Central memory CD8-positive, alpha-beta T cell (primary cell): ENCODE data around the gene SMYD3.

Experiments used
- ATAC-seq: fragments of 150-1000 bp; cut with Tn5 transposase; replicated peaks from 2 replicates; pipeline ENCODE4 v1.10.0; 2022; ENCODE audit warnings: mild to moderate bottlenecking, moderate FRiP score, moderate number of reproducible peaks; ENCODE audit not compliant: poor library complexity, severe bottlenecking; ENCODE audit errors: extremely low read depth
- DNase-seq, 2 donors: peaks; one replicate each; pipeline ENCODE4 v3.0.0; 2021; ENCODE audit warnings: low spot score in 2 of 2
- H3K27ac Mint-ChIP-seq: one replicate; pipeline ENCODE4 v1.8.0; 2022; ENCODE audit warnings: low read depth, mild to moderate bottlenecking, moderate library complexity, mixed read lengths
- H3K27me3 Mint-ChIP-seq: one replicate; pipeline ENCODE4 v1.8.0; 2022; ENCODE audit warnings: mixed read lengths
- H3K36me3 Mint-ChIP-seq: one replicate; pipeline ENCODE4 v1.8.0; 2022; ENCODE audit warnings: mild to moderate bottlenecking, moderate library complexity, mixed read lengths; ENCODE audit not compliant: insufficient read depth
- H3K4me1 Mint-ChIP-seq: one replicate; pipeline ENCODE4 v1.8.0; 2022; ENCODE audit warnings: mixed read lengths
- H3K4me3 Mint-ChIP-seq: one replicate; pipeline ENCODE4 v1.8.0; 2022; ENCODE audit warnings: mild to moderate bottlenecking, moderate library complexity, mixed read lengths
- H3K9me3 Mint-ChIP-seq: one replicate; pipeline ENCODE4 v1.8.0; 2022; ENCODE audit warnings: mixed read lengths

The SMYD3 gene

GRCh38 chr1:246279402-246279801, 227.7 kb downstream of the SMYD3 start:
- Mint-ChIP-seq H3K4me1 (no peaks in the 10 kb centered on the region), H3K4me3 (no peak overlapping the region), H3K27ac (no peak overlapping the region), H3K27me3 (no peaks in the 10 kb centered on the region), H3K36me3 (no peaks in the 10 kb centered on the region), H3K9me3 (no peaks in the 10 kb centered on the region)
- DNase-seq, result no peak
- ATAC-seq, result no peak

GRCh38 chr1:246278371-246278770, 228.7 kb downstream of the SMYD3 start:
- no peak for DNase-seq

GRCh38 chr1:246275036-246275435, 232.0 kb downstream of the SMYD3 start:
- H3K9me3 Mint-ChIP-seq, result no peaks in the 10 kb centered on the region
- peaks cover 5% of the 10 kb centered on the region for H3K4me1 Mint-ChIP-seq
- no peak overlapping the region for H3K4me3 Mint-ChIP-seq
- H3K27ac Mint-ChIP-seq, result no peak overlapping the region
- H3K27me3 Mint-ChIP-seq, result no peaks in the 10 kb centered on the region
- DNase-seq, result no peak
- ATAC-seq, result no peak
- no peaks in the 10 kb centered on the region for H3K36me3 Mint-ChIP-seq

More at GRCh38 chr1:246278371-246278770, 228.7 kb downstream of the SMYD3 start:
- Mint-ChIP-seq H3K4me1 (no peaks in the 10 kb centered on the region), H3K27me3 (no peaks in the 10 kb centered on the region), H3K9me3 (no peaks in the 10 kb centered on the region), H3K27ac (no peak overlapping the region), H3K36me3 (no peaks in the 10 kb centered on the region), H3K4me3 (no peak overlapping the region)
- ATAC-seq, result no peak

GRCh38 chr1:246274186-246274585, 232.9 kb downstream of the SMYD3 start:
- Mint-ChIP-seq H3K4me1 (peaks cover 5% of the 10 kb centered on the region), H3K27me3 (no peaks in the 10 kb centered on the region), H3K4me3 (no peak overlapping the region), H3K9me3 (no peaks in the 10 kb centered on the region), H3K27ac (no peak overlapping the region), H3K36me3 (no peaks in the 10 kb centered on the region)
- ATAC-seq (no peak), DNase-seq (no peak)

GRCh38 chr1:246271516-246271915, 235.6 kb downstream of the SMYD3 start:
- peaks cover 5% of the 10 kb centered on the region for H3K4me1 Mint-ChIP-seq
- DNase-seq (no peak), ATAC-seq (no peak)
- H3K4me3 Mint-ChIP-seq, result no peak overlapping the region
- H3K36me3 Mint-ChIP-seq, result peaks cover 1% of the 10 kb centered on the region
- H3K27me3 Mint-ChIP-seq, result no peaks in the 10 kb centered on the region
- no peak overlapping the region for H3K27ac Mint-ChIP-seq
- H3K9me3 Mint-ChIP-seq, result no peaks in the 10 kb centered on the region

GRCh38 chr1:246270236-246270635, 236.8 kb downstream of the SMYD3 start:
- Mint-ChIP-seq H3K36me3 (peaks cover 3% of the 10 kb centered on the region), H3K27me3 (no peaks in the 10 kb centered on the region), H3K27ac (no peak overlapping the region), H3K4me1 (peaks cover 5% of the 10 kb centered on the region), H3K9me3 (no peaks in the 10 kb centered on the region), H3K4me3 (no peak overlapping the region)
- DNase-seq, result no peak
- no peak for ATAC-seq

GRCh38 chr1:246269466-246269865, 237.6 kb downstream of the SMYD3 start:
- peaks cover 3% of the 10 kb centered on the region for H3K36me3 Mint-ChIP-seq
- H3K9me3 Mint-ChIP-seq, result no peaks in the 10 kb centered on the region
- ATAC-seq (no peak), DNase-seq (no peak)
- no peaks in the 10 kb centered on the region for H3K27me3 Mint-ChIP-seq
- peaks cover 5% of the 10 kb centered on the region for H3K4me1 Mint-ChIP-seq
- no peak overlapping the region for H3K27ac Mint-ChIP-seq
- H3K4me3 Mint-ChIP-seq, result no peak overlapping the region

GRCh38 chr1:246267896-246268295, 239.2 kb downstream of the SMYD3 start:
- Mint-ChIP-seq H3K27ac (no peak overlapping the region), H3K4me1 (peaks cover 5% of the 10 kb centered on the region), H3K4me3 (no peak overlapping the region), H3K27me3 (no peaks in the 10 kb centered on the region), H3K36me3 (peaks cover 3% of the 10 kb centered on the region), H3K9me3 (no peaks in the 10 kb centered on the region)
- DNase-seq (no peak), ATAC-seq (no peak)

- peaks cover 3% of the 10 kb centered on the region for H3K36me3 Mint-ChIP-seq
- ATAC-seq, result no peak
- H3K4me3 Mint-ChIP-seq, result no peak overlapping the region
- peaks cover 5% of the 10 kb centered on the region for H3K4me1 Mint-ChIP-seq
- H3K27ac Mint-ChIP-seq, result no peak overlapping the region
- DNase-seq, result no peak
- H3K9me3 Mint-ChIP-seq, result no peaks in the 10 kb centered on the region
- H3K27me3 Mint-ChIP-seq, result no peaks in the 10 kb centered on the region
Measured at GRCh38 chr1:246267426-246267825, 239.7 kb downstream of the SMYD3 start.

GRCh38 chr1:246265481-246265880, 241.6 kb downstream of the SMYD3 start:
- Mint-ChIP-seq H3K27me3 (no peaks in the 10 kb centered on the region), H3K27ac (no peak overlapping the region), H3K9me3 (no peaks in the 10 kb centered on the region), H3K4me1 (peaks cover 4% of the 10 kb centered on the region), H3K4me3 (no peak overlapping the region), H3K36me3 (peaks cover 3% of the 10 kb centered on the region)
- DNase-seq, result no peak
- ATAC-seq, result no peak

- Mint-ChIP-seq H3K9me3 (peaks cover 8% of the 10 kb centered on the region), H3K27ac (no peak overlapping the region), H3K36me3 (peaks cover 4% of the 10 kb centered on the region), H3K27me3 (no peaks in the 10 kb centered on the region), H3K4me1 (no peaks in the 10 kb centered on the region), H3K4me3 (no peak overlapping the region)
- ATAC-seq (no peak), DNase-seq (no peak)
Measured at GRCh38 chr1:246262281-246262680, 244.8 kb downstream of the SMYD3 start.

- DNase-seq (no peak), ATAC-seq (no peak)
- H3K4me3 Mint-ChIP-seq, result no peak overlapping the region
- H3K27me3 Mint-ChIP-seq, result no peaks in the 10 kb centered on the region
- peaks cover 4% of the 10 kb centered on the region for H3K36me3 Mint-ChIP-seq
- H3K27ac Mint-ChIP-seq, result no peak overlapping the region
- H3K9me3 Mint-ChIP-seq, result peaks cover 8% of the 10 kb centered on the region
- H3K4me1 Mint-ChIP-seq, result no peaks in the 10 kb centered on the region
Measured at GRCh38 chr1:246261639-246262038, 245.4 kb downstream of the SMYD3 start.

- H3K4me1 Mint-ChIP-seq, result no peaks in the 10 kb centered on the region
Measured at GRCh38 chr1:246258250-246258649, 248.8 kb downstream of the SMYD3 start.

GRCh38 chr1:246255773-246256172, 251.3 kb downstream of the SMYD3 start:
- Mint-ChIP-seq H3K36me3 (peaks cover 3% of the 10 kb centered on the region), H3K27me3 (no peaks in the 10 kb centered on the region), H3K9me3 (peaks cover 14% of the 10 kb centered on the region), H3K4me3 (no peak overlapping the region), H3K27ac (no peak overlapping the region), H3K4me1 (no peaks in the 10 kb centered on the region)
- DNase-seq, result no peak
- ATAC-seq, result no peak

More at GRCh38 chr1:246258250-246258649, 248.8 kb downstream of the SMYD3 start:
- no peak overlapping the region for H3K4me3 Mint-ChIP-seq
- peaks cover 14% of the 10 kb centered on the region for H3K9me3 Mint-ChIP-seq
- ATAC-seq (no peak), DNase-seq (no peak)
- H3K36me3 Mint-ChIP-seq, result peaks cover 3% of the 10 kb centered on the region
- H3K27me3 Mint-ChIP-seq, result no peaks in the 10 kb centered on the region
- H3K27ac Mint-ChIP-seq, result no peak overlapping the region
